WI38 (cell line): ENCODE data around the gene SUGCT.

Experiments
- H3K4me3 ChIP-seq: 2 replicates; pipeline ENCODE4 v1.5.1; 2011; ENCODE audit warnings: low read depth, mild to moderate bottlenecking, control low read depth, low read length
- TF ChIP-seq, protein P1 (sequence below): IDR thresholded peaks from 2 replicates; pipeline ENCODE4 v1.5.1; 2012; ENCODE audit warnings: low read depth, mild to moderate bottlenecking, control low read depth, low read length

Gene SUGCT

DNA sequence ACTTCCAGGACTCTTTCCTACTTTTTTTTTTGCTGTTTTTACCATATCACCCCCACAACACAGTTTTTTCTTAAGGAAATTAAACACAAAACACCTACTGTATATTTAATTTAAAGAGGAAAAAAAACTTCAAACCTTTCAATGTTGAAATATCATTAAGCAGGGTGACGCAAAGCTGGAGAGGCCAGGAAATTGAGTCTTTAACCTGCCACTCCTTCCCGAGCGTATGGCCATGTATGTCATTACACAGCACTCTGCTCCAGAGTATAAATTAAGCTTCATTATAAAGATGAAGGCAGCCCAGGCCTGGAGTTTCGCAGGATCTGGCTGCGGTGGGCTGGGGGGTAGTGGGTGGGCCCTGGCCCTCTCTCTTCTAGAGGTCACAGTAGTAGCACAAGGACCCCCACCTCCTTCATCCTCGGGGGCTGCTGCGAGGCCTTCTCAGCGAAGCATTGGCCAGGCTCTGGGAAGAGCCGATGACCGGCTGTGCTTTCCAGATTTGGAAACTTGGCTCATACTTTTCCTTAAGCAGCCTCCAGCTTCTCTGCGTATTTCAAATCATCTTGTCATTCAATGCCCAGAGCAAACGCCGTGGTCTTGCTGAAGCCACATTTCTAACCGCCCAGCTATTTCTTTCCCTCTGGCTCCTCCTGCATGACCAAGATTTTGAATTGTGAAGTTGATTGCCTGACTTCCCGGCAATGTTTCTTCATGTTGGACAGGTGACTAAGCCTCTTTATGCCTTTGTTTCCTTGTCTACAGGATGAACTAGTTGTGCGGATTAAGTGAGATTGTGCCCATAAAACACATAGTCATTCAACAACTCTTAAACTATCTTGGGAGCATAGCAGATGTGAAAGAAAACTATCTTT lies 765.1 kb downstream of the SUGCT start:
- TF ChIP-seq, protein P1, sequence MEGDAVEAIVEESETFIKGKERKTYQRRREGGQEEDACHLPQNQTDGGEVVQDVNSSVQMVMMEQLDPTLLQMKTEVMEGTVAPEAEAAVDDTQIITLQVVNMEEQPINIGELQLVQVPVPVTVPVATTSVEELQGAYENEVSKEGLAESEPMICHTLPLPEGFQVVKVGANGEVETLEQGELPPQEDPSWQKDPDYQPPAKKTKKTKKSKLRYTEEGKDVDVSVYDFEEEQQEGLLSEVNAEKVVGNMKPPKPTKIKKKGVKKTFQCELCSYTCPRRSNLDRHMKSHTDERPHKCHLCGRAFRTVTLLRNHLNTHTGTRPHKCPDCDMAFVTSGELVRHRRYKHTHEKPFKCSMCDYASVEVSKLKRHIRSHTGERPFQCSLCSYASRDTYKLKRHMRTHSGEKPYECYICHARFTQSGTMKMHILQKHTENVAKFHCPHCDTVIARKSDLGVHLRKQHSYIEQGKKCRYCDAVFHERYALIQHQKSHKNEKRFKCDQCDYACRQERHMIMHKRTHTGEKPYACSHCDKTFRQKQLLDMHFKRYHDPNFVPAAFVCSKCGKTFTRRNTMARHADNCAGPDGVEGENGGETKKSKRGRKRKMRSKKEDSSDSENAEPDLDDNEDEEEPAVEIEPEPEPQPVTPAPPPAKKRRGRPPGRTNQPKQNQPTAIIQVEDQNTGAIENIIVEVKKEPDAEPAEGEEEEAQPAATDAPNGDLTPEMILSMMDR, result no peak
- H3K4me3 ChIP-seq, result no peak overlapping the region

DNA sequence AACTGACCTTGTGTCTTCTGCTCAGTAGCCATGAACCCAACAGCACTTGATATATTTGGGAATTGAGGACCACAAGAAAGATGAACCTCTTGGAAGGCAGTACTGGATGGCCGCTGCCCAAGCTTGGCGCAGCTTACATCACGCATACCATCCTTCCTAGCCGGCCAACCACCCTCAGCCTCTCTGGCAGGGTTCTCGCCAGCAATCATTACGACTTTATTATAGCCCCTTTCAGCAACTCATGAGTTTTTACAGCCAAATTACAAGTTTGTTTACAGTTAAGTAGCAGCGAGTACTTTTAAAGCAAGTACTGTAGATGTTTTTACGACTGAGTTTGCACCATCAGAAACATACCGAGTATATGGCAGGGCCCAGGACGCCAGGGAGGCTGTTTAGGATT lies 769.1 kb downstream of the SUGCT start:
- no peak overlapping the region for H3K4me3 ChIP-seq
- TF ChIP-seq, protein P1, result no peak

DNA sequence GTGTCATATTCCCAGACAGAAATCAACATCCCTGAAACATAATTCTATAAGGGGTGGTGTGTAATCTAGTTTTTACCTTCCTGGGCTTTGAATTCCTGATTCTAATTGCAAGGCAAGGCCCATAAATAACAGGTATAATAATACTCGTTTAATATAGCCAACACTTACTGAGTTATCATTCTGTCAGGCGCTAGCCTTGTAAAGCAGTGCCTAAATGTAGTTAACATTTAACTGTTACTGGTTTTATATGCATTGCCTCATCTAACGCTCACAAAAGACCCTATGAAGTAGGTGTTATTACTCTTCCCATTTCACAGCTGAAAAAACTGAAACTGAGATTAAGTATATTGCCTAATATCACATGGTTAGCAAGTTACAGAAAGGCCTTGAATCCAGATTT lies 772.5 kb downstream of the SUGCT start:
- TF ChIP-seq, protein P1, result no peak
- no peak overlapping the region for H3K4me3 ChIP-seq

DNA sequence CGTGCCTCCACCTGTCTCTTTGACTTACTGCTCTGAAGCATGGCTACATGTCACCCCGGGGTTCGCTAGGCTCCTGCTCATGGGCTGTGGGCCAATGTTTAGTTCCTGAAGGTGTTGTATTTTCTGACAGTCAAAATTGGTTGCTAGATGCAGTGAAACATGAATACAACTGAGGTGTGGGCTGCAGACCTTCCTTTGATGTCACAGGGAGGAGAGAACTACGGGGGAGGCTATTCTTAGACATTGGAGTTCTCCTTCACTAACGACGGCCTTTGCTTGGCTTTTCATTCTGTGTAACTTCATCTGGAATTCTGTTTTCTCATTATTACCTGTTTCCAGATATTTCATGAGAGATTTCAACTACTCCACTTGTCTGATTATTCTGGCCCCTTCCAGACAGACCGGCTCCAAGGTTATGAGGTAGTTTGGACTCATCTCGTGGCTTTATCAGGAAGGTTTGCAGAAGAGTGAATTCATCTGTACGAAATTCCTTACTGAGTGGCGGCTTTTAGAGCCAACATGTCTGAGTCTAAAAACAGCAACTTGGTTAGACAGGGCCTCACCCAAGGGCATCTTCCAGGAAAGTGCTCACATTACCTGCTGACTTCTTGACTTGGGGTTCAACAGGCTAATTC lies 774.7 kb downstream of the SUGCT start:
- no peak overlapping the region for H3K4me3 ChIP-seq
- TF ChIP-seq, protein P1, result no peak
